AG09319 (cell line): ENCODE data around the gene MYO9B.

ENCODE experiments used
- DNase-seq: peaks from one replicate; pipeline ENCODE4 v3.0.0-alpha.2; 2010; ENCODE audit warnings: low read depth; ENCODE audit errors: extremely low read depth
- TF ChIP-seq, protein P1 (sequence below): IDR thresholded peaks from 2 replicates; pipeline ENCODE4 v1.5.1; 2011; ENCODE audit warnings: low read depth, mild to moderate bottlenecking, inconsistent platforms, low read length, moderate library complexity

The MYO9B gene

DNA sequence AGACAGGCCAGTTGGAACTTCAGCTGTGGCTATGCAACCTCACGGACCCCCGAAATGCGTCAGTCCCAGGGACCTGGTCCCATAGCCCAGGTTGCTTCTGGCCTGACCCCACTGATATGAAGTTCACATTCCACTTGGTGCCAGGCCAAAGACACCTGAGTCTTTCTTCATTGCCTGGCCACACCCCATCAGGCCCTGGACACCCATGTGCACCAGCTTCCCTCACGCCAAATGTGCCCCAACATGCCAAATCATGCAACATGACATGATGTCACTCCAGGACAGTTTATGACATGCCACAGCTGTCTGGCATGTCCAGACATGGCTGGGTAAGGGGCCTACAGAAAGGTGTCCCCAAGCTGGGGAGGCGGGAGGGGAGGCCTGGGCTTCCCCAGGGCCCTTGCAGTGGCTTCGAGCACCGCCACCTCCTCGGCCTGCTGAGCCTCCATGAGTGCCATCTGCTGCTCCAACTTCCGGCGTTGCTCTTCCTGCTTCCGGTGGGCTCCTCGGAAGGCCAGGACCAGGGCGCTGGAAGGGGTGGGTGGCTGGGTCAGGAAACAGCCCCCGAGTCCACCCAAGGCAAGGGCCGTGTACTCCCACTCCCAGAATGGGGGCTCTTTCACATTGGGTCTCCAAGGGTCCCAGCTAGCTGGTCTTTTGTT is 174.4 kb downstream of the MYO9B start:
- TF ChIP-seq, protein P1, sequence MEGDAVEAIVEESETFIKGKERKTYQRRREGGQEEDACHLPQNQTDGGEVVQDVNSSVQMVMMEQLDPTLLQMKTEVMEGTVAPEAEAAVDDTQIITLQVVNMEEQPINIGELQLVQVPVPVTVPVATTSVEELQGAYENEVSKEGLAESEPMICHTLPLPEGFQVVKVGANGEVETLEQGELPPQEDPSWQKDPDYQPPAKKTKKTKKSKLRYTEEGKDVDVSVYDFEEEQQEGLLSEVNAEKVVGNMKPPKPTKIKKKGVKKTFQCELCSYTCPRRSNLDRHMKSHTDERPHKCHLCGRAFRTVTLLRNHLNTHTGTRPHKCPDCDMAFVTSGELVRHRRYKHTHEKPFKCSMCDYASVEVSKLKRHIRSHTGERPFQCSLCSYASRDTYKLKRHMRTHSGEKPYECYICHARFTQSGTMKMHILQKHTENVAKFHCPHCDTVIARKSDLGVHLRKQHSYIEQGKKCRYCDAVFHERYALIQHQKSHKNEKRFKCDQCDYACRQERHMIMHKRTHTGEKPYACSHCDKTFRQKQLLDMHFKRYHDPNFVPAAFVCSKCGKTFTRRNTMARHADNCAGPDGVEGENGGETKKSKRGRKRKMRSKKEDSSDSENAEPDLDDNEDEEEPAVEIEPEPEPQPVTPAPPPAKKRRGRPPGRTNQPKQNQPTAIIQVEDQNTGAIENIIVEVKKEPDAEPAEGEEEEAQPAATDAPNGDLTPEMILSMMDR = no peak
- DNase-seq = no peak

DNA sequence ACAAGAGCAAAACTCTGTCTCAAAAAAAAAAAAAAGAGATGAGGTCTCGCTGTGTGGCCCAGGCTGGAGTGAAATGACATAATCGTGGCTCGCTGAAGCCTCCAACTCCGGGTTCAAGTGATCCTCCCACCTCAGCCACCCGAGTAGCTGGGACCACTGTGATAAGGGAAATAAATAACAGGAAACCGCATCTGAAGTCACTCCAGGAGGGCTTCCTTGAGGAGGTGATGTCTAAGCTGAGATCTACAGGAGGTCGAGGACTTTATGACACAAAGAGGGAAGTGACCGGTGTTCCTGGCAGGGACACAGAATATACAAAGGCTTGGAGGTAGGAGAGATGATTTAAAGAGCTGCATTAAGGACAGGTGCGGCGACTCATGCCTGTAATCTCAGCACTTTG is 179.1 kb downstream of the MYO9B start:
- TF ChIP-seq, protein P1 = no peak
- DNase-seq = no peak

DNA sequence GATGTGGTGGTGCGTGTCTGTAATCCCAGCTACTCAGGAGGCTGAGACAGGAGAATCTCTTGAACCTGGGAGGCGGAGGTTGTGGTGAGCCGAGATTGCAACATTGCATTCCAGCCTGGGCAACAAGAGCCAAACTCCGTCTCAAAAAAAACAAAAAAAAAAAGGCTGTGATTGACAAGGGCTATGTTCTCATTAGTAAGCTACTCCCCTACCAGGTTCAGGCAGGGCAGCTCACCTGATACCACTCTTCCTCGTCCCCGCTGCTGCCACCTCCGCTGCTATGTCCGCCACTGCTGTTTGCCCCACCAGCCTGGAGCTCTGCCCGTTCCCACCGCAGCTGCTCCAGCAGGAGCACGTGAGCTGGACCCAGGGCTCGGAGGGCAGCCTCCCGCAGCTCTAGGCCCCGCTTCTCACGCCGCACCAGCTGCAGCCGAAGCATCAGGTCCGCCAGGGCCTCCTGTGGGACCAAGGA is 179.6 kb downstream of the MYO9B start:
- TF ChIP-seq, protein P1 = no peak
- no peak for DNase-seq

DNA sequence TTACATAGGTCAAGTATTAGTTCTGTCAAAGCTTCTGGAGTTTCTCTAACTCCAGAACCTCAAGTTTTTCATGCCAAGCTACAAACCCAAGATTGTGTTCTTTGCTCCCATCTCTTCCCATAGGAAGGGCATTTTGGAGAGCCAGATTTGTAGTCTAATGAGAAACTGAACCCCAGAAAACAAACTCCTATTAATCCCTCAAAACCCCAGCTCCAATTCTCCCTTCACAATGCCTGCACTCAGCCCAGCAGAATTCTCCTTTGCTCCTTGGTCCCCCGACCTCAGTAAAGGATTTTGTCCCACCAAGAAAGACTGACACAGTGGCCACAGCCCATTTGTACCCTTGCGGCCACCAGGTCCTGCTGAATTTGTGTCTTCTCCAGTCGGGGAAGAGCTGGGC is 180.6 kb downstream of the MYO9B start:
- no peak for DNase-seq

DNA sequence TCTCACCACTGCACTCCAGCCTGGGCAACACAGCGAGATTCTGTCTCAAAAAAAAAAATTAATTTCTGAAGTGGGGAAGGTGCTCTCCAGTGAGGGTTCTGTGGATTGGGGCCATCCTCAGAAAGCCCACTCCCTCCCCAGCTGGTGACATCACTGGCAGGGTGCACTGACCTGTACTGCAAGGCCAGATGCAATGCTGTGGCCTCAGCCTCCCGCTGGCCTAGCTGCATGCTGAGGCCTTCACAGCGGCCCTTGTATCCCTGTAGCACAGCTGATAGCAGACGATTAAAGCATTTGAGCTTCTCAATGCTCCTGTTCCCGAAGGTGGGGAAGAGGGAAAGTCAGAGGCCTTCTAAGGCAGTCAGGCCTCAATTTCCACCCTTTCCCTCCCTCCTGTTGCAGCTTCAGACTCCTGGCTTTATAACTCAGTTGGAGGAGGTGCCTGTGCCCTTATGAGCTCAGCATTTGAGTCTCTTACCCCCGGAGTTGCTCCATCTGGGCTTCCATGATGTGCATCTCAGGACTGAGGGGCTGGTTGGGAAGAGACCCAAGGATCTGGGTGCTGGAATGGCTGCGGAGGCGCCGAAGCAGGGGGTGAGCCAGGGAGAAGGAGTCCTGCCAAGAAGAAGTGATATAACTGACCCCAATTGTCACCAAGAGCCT is 183.7 kb downstream of the MYO9B start:
- no peak for DNase-seq
- TF ChIP-seq, protein P1 = no peak

More for the DNA sequence above, 180.6 kb downstream of the MYO9B start:
- TF ChIP-seq, protein P1 = no peak

DNA sequence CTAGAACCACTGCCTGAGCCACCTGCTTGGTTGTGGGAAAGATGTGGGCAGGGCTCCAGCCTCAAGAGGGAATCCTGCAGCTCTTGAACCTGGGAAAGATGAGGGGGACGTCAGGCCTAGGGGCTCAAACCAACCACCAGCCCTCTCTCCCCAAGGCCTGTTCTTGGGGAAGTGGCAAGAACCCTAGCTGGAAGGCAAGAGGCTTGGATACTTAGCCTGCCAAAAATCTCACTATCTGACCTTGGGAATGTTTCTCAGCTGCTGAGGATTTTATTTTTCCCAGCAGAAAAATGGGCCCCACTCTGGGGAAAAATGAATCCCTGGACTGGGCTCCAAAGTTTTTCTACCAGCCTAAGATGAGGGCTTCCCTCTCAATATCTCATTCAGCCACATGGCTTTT is 184.4 kb downstream of the MYO9B start:
- TF ChIP-seq, protein P1 = no peak
- DNase-seq = no peak

DNA sequence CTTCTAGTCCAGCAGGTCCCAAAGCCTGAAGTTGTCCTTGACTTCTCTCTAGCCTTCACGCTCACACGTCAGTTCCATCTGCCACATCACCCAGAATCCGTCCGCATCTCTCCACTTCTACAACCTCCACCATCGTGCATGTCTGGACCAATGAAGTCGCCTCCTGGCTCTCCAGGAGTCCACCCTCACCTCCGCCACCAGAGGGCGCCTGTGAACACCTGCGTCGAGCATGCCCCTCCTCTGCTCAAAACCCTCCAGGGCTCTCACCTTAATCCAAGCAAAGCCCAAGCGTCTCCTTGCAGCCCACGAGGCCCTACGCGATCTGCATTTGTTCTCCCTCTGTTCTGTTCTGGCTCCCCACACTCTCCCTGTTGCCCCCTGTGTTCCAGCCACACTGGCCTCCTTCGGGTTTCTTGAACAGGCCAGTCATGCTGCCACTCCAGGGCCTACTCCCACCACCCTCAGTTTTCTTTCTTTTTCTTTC is 185.3 kb downstream of the MYO9B start:
- TF ChIP-seq, protein P1 = peak; percentile 93

More for the DNA sequence above, 185.3 kb downstream of the MYO9B start:
- no peak for DNase-seq
